ENCODE measurements around the gene BMP8A.
"Not testable (repeated sequence)": the region's sequence is repeated elsewhere in the genome, so short reads cannot be mapped to it uniquely, and the experiment has no call there.

Gene BMP8A

DNA sequence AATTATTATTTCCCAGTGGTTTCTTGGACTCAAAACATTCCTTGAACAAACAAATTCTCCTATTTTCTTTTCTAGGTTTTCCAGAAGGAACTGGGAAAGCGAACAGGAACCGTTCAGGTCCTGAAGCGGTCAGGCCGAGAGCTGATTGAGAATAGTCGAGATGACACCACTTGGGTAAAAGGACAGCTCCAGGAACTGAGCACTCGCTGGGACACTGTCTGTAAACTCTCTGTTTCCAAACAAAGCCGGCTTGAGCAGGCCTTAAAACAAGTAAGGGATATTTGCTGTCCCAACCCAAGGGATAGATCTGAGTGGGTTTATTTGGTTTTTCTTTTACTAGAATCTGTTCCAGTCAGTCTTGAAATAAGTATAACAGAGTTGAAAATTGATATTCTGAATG lies 39.4 kb upstream of the BMP8A start:
- TF ChIP-seq, protein P1, sequence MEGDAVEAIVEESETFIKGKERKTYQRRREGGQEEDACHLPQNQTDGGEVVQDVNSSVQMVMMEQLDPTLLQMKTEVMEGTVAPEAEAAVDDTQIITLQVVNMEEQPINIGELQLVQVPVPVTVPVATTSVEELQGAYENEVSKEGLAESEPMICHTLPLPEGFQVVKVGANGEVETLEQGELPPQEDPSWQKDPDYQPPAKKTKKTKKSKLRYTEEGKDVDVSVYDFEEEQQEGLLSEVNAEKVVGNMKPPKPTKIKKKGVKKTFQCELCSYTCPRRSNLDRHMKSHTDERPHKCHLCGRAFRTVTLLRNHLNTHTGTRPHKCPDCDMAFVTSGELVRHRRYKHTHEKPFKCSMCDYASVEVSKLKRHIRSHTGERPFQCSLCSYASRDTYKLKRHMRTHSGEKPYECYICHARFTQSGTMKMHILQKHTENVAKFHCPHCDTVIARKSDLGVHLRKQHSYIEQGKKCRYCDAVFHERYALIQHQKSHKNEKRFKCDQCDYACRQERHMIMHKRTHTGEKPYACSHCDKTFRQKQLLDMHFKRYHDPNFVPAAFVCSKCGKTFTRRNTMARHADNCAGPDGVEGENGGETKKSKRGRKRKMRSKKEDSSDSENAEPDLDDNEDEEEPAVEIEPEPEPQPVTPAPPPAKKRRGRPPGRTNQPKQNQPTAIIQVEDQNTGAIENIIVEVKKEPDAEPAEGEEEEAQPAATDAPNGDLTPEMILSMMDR (IDR thresholded peaks at IDR 0.05; ENCODE audit: control extremely low read depth, extremely low read depth, low read depth, missing control alignments), result no peak
- CTCF ChIA-PET, result no interaction called here
- DNase-seq (ENCODE audit: extremely low spot score), result no peak
- POLR2A ChIA-PET, result no interaction called here

DNA sequence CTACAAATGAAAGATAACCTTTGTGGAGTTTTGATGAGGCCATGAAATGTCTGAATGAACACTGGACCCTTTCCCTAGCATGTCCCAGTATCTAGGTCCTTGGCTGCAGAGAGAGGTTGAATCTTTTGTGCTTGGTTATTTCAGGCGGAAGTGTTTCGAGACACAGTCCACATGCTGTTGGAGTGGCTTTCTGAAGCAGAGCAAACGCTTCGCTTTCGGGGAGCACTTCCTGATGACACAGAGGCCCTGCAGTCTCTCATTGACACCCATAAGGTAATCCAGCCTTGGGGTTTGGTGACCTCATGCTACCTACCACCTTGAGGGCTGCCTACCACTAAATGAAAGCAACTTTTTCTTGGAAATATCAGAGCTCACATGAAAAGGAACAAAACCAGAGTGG lies 38.9 kb upstream of the BMP8A start:
- ChIA-PET CTCF (no interaction called here), POLR2A (no interaction called here)
- DNase-seq (ENCODE audit: extremely low spot score), result no peak
- TF ChIP-seq, protein P1 (IDR thresholded peaks at IDR 0.05; ENCODE audit: control extremely low read depth, extremely low read depth, low read depth, missing control alignments), result no peak

DNA sequence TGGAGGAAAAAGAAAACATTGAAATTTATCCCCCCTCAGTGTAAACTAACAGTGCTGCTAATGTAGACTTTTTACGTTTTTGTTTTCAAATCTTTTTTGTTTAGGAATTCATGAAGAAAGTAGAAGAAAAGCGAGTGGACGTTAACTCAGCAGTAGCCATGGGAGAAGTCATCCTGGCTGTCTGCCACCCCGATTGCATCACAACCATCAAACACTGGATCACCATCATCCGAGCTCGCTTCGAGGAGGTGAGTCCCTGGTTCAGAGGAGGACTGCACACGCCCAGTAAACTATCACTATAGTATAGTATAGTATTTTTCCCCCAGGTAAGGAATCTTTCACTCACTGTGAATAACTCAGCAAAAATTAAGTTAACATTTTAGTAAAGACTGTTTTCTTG lies 37.8 kb upstream of the BMP8A start:
- TF ChIP-seq, protein P1 (IDR thresholded peaks at IDR 0.05; ENCODE audit: control extremely low read depth, extremely low read depth, low read depth, missing control alignments), result no peak
- CTCF ChIA-PET, result interaction anchor here (1.7 kb wide), 1 partner anchor 14 kb away, joined by 5 read pairs; no protein-coding TSS in a partner anchor
- no peak for DNase-seq (ENCODE audit: extremely low spot score)
- POLR2A ChIA-PET, result no interaction called here

DNA sequence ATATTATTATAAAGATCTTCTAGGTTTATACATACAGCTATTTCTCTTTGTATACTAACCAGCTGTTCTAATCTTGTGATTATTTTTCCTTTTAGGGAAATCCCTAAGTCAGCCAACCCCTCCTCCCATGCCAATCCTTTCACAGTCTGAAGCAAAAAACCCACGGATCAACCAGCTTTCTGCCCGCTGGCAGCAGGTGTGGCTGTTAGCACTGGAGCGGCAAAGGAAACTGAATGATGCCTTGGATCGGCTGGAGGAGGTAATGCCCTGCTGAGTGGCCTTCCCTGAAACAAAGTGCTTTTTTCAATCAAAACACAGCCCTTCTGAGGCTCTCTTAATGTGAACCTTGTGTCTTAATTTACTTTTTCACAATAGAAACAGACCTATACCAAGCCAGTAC lies 32.4 kb upstream of the BMP8A start:
- no peak for DNase-seq (ENCODE audit: extremely low spot score)
- ChIA-PET CTCF (interaction anchor here (1.2 to 1.8 kb wide), 5 partner anchors 10 to 16 kb away, joined by 3 to 5 read pairs (median 4); no protein-coding TSS in a partner anchor), POLR2A (no interaction called here)
- TF ChIP-seq, protein P1 (IDR thresholded peaks at IDR 0.05; ENCODE audit: control extremely low read depth, extremely low read depth, low read depth, missing control alignments), result no peak

DNA sequence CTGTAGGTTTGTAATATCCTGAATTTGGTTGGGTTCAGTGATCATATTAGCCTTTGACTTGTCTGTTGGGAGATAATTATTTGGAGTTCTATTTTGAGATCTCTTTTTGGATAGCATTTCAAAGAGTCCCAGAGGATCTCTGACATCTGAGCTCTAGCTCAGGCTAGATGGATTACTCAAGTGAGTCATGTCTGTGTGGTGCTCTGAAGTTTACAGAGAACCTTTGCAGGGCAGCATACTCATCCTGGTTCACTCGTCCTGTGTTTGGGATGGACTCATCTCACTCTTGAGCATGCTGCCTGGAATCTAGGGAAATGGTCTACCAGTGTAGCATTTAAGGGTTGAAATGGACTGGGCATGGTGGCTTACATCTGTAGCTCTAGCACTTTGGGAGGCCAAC lies 29.4 kb upstream of the BMP8A start:
- TF ChIP-seq, protein P1 (IDR thresholded peaks at IDR 0.05; ENCODE audit: control extremely low read depth, extremely low read depth, low read depth, missing control alignments), result no peak
- CTCF ChIA-PET, result no interaction called here
- no peak for DNase-seq (ENCODE audit: extremely low spot score)
- POLR2A ChIA-PET, result no interaction called here

DNA sequence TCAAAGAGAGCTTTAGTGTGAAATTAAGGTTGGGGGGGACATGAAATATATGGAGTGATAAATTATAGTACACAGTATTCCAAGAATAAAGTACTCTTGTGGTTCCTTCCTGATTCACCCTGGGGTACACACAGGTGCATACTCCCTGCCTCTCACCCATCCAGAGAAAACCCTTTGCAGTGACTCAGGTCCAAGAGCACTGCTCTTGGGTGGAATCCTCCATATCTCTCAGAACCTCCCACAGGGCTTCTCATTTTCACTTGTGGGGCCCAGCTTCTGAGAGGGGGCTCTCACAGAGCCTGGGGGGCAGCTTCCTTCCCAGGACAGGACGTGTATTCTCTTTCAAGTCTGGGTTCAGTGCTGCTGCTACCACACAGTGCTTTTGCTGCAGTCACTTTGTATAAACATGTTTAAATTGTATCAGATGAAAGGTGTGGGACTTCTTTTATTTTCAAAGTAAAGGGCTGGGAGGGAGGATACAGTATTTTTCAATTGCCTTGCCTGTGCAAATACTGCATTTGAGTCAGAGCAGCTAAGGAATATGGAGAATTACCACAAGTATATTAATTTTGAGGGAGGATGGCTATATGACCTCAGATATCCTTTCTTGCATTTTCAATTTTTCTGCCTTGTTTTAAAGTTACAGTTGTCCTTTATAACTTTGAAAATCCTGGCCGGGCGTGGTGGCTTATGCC lies 24.9 kb upstream of the BMP8A start:
- POLR2A ChIA-PET, result no interaction called here
- TF ChIP-seq, protein P1 (IDR thresholded peaks at IDR 0.05; ENCODE audit: control extremely low read depth, extremely low read depth, low read depth, missing control alignments), result no peak
- CTCF ChIA-PET, result interaction anchor here (1.0 to 1.1 kb wide), 2 partner anchors 19 to 22 kb away, joined by 3 read pairs; no protein-coding TSS in a partner anchor
- no peak for DNase-seq (ENCODE audit: extremely low spot score)

DNA sequence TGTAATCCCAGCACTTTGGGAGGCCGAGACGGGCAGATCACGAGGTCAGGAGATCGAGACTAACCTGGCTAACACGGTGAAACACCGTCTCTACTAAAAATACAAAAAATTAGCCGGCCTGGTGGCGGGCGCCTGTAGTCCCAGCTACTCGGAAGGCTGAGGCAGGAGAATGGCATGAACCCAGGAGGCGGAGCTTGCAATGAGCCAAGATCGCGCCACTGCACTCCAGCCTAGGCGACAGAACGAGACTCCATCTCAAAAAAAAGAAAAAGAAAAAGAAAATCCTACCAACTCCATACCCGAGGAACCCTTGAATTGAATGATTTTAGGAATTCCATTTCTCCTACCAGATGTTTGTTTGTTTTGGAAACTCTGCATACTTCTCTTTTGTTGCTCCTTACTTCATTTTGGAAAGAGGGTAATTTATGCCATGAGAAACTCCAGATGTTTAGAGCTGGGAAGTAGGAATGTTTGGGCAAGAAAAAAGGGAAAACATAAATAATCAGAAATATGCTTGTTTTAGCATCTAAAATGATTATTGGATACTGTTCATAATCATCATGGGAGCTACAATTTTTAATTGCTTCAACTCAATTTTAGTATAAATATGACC lies 24.2 kb upstream of the BMP8A start:
- POLR2A ChIA-PET; DNase-seq (ENCODE audit: extremely low spot score): not testable (repeated sequence)
- CTCF ChIA-PET, result interaction anchor here (1.0 to 2.1 kb wide), 4 partner anchors 10 to 190 kb away, joined by 3 to 4 read pairs (median 3); no protein-coding TSS in a partner anchor

Measured in GM10248 (cell line).